Stomach smooth muscle (tissue), 2 donors: ENCODE results near the gene CFAP69.
A peak's percentile ranks its signal among the peaks of the same experiment; 100 is the strongest.

Source experiments
- H3K27ac ChIP-seq: one replicate; pipeline ENCODE4 v1.7.0; 2013; ENCODE audit warnings: mild to moderate bottlenecking, low read length, inconsistent platforms
- H3K27me3 ChIP-seq, 2 donors: one replicate each; pipeline ENCODE4 v1.7.0; 2013; ENCODE audit warnings: low read length in 2 of 2; ENCODE audit not compliant: insufficient read depth in 2 of 2, control insufficient read depth in 1 of 2
- H3K36me3 ChIP-seq, 2 donors: one replicate each; pipeline ENCODE4 v1.7.0; 2013; ENCODE audit warnings: low read length in 2 of 2; ENCODE audit not compliant: control insufficient read depth in 2 of 2, insufficient read depth in 2 of 2
- H3K4me1 ChIP-seq: one replicate; pipeline ENCODE4 v1.7.0; 2013; ENCODE audit warnings: low read length; ENCODE audit not compliant: control insufficient read depth, insufficient read depth
- H3K4me3 ChIP-seq, 2 donors: one replicate each; pipeline ENCODE4 v1.7.0; 2013; ENCODE audit warnings: low read length in 2 of 2
- H3K9ac ChIP-seq, 2 donors: one replicate each; pipeline ENCODE4 v1.7.0; 2013; ENCODE audit warnings: low read length in 2 of 2, mild to moderate bottlenecking in 1 of 2
- H3K9me3 ChIP-seq, 2 donors: one replicate each; pipeline ENCODE4 v1.7.0; 2013; ENCODE audit warnings: low read length in 2 of 2; ENCODE audit not compliant: control insufficient read depth in 2 of 2
- donor health status: healthy.
- donor health status: Pancreatic carcinoma.

Gene CFAP69

DNA sequence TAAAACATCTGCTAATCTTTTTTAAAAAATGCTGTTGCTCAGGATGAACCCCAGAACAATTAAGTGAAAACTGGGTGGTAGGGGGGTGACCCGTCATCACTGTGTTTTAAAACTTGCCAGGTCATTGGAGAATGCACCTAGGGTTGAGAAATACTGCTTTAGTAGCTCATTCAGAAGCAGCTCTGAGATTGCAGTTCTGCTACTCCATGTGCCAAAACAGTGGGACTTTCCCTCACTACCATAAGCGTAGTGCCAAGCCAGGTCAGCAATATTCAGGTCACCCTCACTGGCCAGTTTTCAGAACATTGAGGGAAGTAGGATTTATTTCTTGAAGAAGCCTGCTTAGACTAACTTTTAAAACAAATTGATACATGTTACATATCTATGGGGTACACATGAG lies 28.2 kb upstream of the CFAP69 start:
- H3K36me3 ChIP-seq: no peaks in the 10 kb centered on the region
- no peak overlapping the region for H3K4me3 ChIP-seq
- no peaks in the 10 kb centered on the region for H3K9me3 ChIP-seq
- no peaks in the 10 kb centered on the region for H3K27me3 ChIP-seq
- peaks cover 6% of the 10 kb centered on the region for H3K4me1 ChIP-seq
- no peak overlapping the region for H3K27ac ChIP-seq
- H3K9ac ChIP-seq: no peak overlapping the region

DNA sequence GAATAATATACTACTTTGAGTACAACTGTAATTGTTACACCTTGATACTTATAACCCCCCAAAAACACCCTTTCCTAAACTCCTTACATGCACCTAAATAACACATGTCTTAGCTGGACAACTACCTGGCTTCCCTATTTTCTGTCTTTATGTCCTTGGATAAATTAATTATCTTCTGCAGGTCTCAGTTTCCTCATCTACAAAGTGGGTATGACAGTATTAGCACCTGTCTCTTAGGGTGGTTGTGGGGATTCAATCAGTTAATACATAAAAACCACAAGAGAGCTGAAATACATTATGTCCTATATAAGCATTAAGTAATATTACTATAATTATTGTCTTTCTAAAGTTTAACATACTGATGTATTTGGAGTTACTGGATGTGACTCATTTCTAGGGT lies 22.6 kb upstream of the CFAP69 start:
- H3K36me3 ChIP-seq: no peaks in the 10 kb centered on the region
- no peak overlapping the region for H3K27ac ChIP-seq
- no peaks in the 10 kb centered on the region for H3K4me1 ChIP-seq
- H3K9ac ChIP-seq: no peak overlapping the region
- H3K4me3 ChIP-seq: no peak overlapping the region
- no peaks in the 10 kb centered on the region for H3K9me3 ChIP-seq
- H3K27me3 ChIP-seq: no peaks in the 10 kb centered on the region

DNA sequence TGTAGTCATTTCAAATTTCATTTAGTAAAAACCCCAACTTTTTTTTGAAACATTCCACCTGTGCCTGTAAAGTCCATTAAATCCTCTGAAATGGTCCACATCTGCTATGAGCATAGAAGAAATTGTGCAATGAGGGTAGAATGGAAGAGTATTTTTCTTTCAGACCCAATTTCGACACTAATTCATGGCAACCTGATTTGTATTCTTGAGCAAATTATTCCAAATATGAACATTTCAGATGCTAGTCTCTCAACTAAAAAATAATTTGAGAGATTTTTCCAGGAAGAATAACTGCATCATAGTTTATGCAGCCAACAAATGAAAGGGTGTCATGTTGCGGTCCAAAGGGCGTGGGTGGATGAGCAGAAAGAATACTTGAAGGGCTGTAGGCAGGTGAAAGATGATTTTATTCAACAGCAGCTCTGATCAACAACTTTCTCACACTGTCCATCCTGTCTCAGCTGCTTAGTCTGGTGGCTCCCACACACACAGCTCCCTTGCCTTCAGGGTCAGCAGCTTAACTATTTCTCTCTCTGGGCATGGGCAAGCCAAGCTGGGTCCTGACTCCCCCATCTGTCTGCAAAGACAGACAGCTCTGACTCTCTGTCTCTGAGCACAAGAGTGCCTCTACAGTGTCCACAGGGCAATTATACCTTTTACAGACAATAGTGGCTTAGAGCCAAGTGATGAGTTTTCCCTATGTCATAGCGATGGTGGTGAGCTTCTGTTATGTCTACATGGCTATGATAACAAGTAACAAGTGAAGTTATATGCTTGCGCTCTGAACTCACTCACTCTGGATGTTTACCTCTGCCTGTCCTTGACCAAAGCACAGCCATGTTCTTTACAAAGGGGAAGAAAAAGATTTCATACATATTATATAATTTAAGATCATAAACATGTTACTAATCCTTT lies 21.9 kb upstream of the CFAP69 start:
- no peaks in the 10 kb centered on the region for H3K27me3 ChIP-seq
- H3K4me1 ChIP-seq: no peaks in the 10 kb centered on the region
- peak overlapping the region; percentile 32 for H3K27ac ChIP-seq
- no peaks in the 10 kb centered on the region for H3K36me3 ChIP-seq
- H3K4me3 ChIP-seq: no peak overlapping the region
- no peaks in the 10 kb centered on the region for H3K9me3 ChIP-seq
- H3K9ac ChIP-seq: no peak overlapping the region

DNA sequence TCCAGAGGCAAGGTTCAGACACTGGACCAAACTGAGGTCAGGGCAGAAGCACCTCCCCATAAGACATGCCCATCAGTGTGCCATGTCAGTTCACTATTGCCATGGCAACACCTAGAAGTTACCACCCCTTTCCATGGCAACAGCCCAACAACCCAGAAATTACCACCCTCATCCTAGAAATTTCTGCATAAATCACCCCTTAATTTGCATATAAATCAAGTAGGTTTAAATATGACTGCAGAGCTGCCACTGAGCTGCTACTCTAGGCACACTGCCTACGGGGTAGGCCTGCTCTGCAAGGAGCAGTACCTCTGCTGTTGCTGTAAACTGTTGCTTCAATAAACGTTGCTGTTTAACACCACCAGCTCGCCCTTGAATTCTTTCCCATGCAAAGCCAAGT lies 20.8 kb upstream of the CFAP69 start:
- Histone ChIP-seq H3K27ac (no peak overlapping the region), H3K4me1 (no peaks in the 10 kb centered on the region), H3K27me3 (no peaks in the 10 kb centered on the region), H3K9me3 (no peaks in the 10 kb centered on the region), H3K9ac (no peak overlapping the region), H3K36me3 (peaks cover 0 to 3% of the 10 kb centered on the region in 2 donors), H3K4me3 (no peak overlapping the region)

DNA sequence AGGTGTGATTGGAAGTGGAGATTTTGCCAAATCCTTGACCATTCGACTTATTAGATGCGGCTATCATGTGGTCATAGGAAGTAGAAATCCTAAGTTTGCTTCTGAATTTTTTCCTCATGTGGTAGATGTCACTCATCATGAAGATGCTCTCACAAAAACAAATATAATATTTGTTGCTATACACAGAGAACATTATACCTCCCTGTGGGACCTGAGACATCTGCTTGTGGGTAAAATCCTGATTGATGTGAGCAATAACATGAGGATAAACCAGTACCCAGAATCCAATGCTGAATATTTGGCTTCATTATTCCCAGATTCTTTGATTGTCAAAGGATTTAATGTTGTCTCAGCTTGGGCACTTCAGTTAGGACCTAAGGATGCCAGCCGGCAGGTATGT lies 19.8 kb upstream of the CFAP69 start:
- Histone ChIP-seq H3K27me3 (no peaks in the 10 kb centered on the region), H3K4me3 (no peak overlapping the region), H3K4me1 (no peaks in the 10 kb centered on the region), H3K9me3 (no peaks in the 10 kb centered on the region), H3K27ac (no peak overlapping the region), H3K36me3 (peaks cover 0 to 3% of the 10 kb centered on the region in 2 donors), H3K9ac (no peak overlapping the region)

DNA sequence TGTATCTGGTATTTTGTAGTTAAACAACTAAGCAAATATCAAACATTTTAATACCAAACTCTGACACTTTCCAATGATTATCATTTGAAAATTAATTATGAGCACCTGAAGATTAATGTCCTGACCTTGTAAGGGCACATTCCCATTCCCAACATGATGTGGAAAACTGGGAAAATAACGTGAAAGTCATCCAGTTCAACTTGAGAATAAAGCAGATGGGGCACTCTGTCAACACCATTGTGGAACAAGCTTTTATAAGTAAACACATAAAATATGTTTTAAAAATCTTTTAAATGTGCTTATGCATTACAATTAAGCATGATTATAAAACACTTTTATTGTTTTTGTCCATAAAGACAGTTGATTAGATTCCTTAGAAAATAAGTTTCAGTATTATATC lies 19.4 kb upstream of the CFAP69 start:
- Histone ChIP-seq H3K36me3 (peaks cover 0 to 3% of the 10 kb centered on the region in 2 donors), H3K9ac (no peak overlapping the region), H3K27me3 (no peaks in the 10 kb centered on the region), H3K9me3 (no peaks in the 10 kb centered on the region), H3K4me1 (no peaks in the 10 kb centered on the region), H3K4me3 (no peak overlapping the region), H3K27ac (no peak overlapping the region)

DNA sequence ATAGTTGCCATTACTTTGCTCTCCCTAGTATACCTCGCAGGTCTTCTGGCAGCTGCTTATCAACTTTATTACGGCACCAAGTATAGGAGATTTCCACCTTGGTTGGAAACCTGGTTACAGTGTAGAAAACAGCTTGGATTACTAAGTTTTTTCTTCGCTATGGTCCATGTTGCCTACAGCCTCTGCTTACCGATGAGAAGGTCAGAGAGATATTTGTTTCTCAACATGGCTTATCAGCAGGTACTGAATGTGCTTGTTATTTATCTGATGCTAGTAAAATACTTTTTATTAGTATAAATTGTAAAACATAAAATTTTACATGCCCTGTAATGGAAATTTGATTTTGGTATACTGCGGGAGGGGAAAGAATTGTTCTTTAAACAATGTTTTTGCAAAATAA lies 17.7 kb upstream of the CFAP69 start:
- H3K9me3 ChIP-seq: no peaks in the 10 kb centered on the region
- H3K4me1 ChIP-seq: no peaks in the 10 kb centered on the region
- no peak overlapping the region for H3K4me3 ChIP-seq
- no peaks in the 10 kb centered on the region for H3K27me3 ChIP-seq
- no peak overlapping the region for H3K9ac ChIP-seq
- H3K27ac ChIP-seq: no peak overlapping the region
- H3K36me3 ChIP-seq: peaks cover 0 to 3% of the 10 kb centered on the region in 2 donors

DNA sequence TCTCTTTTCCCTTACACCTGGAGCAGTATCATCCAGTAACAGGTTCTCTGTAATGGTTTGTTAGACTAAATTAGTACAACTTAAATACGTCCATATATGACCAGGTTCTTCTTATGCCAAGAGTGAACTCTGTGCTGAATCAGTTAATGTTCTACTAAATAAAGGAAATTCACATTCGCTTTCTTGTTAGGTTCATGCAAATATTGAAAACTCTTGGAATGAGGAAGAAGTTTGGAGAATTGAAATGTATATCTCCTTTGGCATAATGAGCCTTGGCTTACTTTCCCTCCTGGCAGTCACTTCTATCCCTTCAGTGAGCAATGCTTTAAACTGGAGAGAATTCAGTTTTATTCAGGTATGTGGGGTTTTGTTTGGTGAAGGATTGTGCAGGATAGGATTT lies 15.3 kb upstream of the CFAP69 start:
- no peak overlapping the region for H3K4me3 ChIP-seq
- peaks cover 0 to 6% of the 10 kb centered on the region in 2 donors for H3K36me3 ChIP-seq
- H3K27me3 ChIP-seq: no peaks in the 10 kb centered on the region
- H3K27ac ChIP-seq: no peak overlapping the region
- H3K9me3 ChIP-seq: no peaks in the 10 kb centered on the region
- H3K4me1 ChIP-seq: no peaks in the 10 kb centered on the region
- no peak overlapping the region for H3K9ac ChIP-seq

DNA sequence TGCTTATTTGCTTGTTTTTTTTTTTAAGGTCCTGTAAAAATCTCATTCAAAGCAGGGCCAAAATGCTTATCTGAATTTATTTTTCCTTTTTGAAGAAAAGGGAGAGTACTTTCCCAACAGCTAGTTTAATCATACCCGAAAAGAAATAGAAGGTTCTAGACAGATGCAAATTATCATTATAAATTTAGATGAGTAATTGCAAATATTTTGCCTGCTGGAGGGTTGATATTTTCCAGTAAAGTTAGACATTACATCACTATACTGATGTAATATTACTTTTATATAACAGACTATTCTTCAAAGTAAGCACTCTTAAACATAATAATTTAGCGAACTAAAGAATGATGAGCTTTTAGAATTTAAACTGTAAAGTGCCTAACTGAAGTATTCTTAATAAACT lies 14.1 kb upstream of the CFAP69 start:
- no peaks in the 10 kb centered on the region for H3K27me3 ChIP-seq
- no peak overlapping the region for H3K27ac ChIP-seq
- H3K9me3 ChIP-seq: no peaks in the 10 kb centered on the region
- no peak overlapping the region for H3K4me3 ChIP-seq
- no peak overlapping the region for H3K9ac ChIP-seq
- H3K4me1 ChIP-seq: no peaks in the 10 kb centered on the region
- H3K36me3 ChIP-seq: peaks cover 0 to 6% of the 10 kb centered on the region in 2 donors

DNA sequence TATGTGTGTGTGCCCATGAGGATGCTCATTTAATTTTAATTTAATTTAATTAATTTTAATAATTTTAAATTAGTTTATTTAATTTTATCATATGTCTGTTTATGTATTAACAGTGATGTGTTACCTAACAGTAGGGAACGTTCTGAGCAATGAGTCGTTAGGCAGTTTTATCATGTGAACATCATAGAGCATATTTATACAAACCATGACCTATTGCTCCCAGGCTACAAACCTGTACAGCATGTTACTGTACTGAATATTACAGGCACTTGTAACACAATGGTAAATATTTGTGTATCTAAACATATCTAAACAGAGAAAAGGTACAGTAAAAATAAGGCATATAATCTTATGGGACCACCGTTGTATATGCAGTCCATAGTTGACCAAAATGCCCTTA lies 13.7 kb upstream of the CFAP69 start:
- no peaks in the 10 kb centered on the region for H3K27me3 ChIP-seq
- H3K9ac ChIP-seq: no peak overlapping the region
- H3K4me3 ChIP-seq: no peak overlapping the region
- peaks cover 0 to 6% of the 10 kb centered on the region in 2 donors for H3K36me3 ChIP-seq
- H3K9me3 ChIP-seq: no peaks in the 10 kb centered on the region
- no peaks in the 10 kb centered on the region for H3K4me1 ChIP-seq
- H3K27ac ChIP-seq: no peak overlapping the region

DNA sequence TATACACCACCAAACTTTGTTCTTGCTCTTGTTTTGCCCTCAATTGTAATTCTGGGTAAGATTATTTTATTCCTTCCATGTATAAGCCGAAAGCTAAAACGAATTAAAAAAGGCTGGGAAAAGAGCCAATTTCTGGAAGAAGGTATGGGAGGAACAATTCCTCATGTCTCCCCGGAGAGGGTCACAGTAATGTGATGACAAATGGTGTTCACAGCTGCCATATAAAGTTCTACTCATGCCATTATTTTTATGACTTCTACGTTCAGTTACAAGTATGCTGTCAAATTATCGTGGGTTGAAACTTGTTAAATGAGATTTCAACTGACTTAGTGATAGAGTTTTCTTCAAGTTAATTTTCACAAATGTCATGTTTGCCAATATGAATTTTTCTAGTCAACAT lies 12.5 kb upstream of the CFAP69 start:
- no peaks in the 10 kb centered on the region for H3K9me3 ChIP-seq
- H3K27ac ChIP-seq: no peak overlapping the region
- peaks cover 0 to 6% of the 10 kb centered on the region in 2 donors for H3K36me3 ChIP-seq
- H3K4me3 ChIP-seq: no peak overlapping the region
- no peaks in the 10 kb centered on the region for H3K27me3 ChIP-seq
- no peak overlapping the region for H3K9ac ChIP-seq
- no peaks in the 10 kb centered on the region for H3K4me1 ChIP-seq
